ENCODE results near the gene DACT1.

Gene DACT1

GRCh38 chr14:58668848-58669480 lies 31.2 kb downstream of the DACT1 start:
- no peak for DNase-seq

- DNase-seq: no peak
Measured at GRCh38 chr14:58669556-58670200, 31.9 kb downstream of the DACT1 start.

DNA sequence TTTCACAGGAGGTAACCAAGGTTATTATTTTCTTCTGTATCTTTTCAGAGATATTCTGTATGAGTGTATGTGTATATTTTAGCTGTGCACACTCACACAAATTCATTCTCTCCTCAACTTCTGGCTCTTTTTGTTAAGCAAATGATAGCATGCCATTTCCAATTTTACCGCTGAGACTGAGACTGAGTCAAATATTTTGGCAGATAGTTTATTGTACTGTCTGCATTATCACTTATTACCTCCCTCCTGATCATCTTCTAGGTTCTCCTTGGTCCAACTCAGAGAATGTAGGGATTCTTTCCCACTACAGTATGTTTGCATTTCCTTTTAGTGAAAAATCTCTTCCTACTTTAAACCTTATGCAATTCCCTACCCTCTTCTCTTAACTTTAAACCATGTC lies 33.3 kb downstream of the DACT1 start:
- DNase-seq: no peak

DNA sequence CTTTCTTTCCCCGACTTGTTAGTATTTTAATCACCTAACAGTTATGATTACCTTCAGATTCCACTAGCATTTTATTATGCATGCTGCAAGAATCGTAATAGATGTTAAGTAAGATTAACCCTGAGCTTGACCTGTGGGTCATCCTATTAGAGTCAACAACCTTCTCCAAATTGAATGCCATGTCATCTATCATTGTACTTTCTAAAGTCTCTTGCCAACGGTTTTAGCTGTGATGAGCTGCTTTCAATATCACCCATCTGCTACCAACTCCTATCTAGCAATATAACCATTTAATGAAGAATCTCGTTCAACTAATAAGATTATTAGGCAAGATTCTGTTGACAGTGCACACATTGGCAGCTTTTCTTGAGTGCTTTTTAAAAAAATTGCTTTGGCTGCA lies 33.7 kb downstream of the DACT1 start:
- DNase-seq: no peak

GRCh38 chr14:58673722-58674121 lies 36.0 kb downstream of the DACT1 start:
- no peak for DNase-seq

DNA sequence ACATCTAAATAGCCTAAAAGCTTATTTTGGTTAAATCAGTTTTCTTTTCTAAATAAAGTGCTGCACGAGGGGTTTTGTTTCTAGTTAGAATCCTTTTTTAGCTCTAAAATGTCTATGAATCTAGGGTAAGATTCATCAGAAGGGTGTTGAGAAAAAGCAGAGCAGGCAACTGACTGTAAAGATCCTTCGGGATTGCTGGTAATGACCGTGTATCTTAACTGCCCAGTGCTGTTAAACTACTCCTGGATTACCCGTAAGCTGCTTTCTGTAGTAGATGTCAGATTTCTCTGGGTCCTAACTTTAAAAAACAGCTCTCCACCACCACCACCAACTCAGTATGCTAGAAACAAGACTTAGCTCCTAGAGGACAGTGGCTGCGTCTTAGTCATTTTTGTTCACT lies 39.2 kb downstream of the DACT1 start:
- DNase-seq: no peak

- no peak for DNase-seq
Measured at GRCh38 chr14:58677517-58677916, 39.8 kb downstream of the DACT1 start.

DNA sequence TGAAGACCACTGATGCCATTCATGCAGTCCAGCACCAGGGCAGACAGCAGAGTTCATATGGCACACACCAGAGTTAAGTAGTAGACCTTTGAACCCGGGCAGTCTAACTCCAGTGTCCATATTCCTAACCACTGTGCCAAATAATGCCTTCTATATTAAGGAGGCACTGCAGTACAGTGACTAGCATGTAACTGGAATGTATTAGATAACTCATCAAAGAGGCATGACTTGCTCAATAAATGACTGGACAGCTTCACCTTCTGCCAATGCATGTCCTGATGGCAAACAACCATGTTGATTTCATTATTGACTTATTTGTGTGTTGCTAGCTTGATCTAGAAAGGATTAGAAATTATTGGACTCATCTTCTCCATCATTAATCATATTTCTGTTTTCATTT lies 40.2 kb downstream of the DACT1 start:
- no peak for DNase-seq

DNA sequence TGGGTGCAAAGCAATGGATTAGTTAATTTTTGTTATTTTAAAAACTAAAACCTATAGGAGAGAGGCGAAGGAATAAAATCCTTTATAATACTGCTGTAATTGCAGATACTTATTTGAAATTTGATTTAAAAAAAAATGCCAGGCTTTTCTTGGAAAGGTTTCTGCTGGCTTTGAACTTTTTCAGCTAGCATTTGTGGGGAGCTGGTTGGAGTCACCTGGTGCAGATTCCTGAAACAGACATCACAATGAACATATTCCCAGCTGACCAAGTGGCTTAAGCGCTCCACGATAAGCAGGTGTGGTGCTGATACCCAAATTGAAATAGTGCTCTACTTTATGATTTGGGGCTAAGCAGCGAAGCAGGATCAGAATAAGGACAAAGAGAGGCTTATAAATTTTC lies 42.9 kb downstream of the DACT1 start:
- no peak for DNase-seq

- DNase-seq: no peak
Measured at GRCh38 chr14:58687232-58687795, 49.6 kb downstream of the DACT1 start.

- DNase-seq: no peak
Measured at GRCh38 chr14:58690801-58691516, 53.2 kb downstream of the DACT1 start.

DNA sequence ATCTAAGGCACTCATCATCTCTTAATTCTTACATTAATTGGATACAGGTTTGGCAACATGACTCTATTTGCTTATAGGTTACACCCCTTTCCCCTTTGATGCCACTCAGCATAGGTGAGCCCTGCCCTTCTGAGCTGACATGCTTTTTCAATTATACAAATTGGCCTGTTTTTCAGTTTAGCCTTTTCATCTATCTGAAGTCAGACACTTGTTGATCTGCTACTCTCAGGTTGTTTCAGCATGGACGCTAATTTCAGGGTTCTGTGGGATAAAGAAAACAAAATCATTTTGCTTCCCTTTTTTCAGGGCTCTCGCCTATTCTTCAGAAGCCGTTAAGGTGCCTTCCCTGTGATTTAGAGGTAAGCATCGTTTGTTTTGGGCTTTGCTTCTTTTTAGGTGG lies 55.3 kb downstream of the DACT1 start:
- no peak for DNase-seq

- DNase-seq: no peak
Measured at GRCh38 chr14:58695514-58695913, 57.8 kb downstream of the DACT1 start.

GRCh38 chr14:58697266-58697929 lies 59.6 kb downstream of the DACT1 start:
- DNase-seq: no peak
